ENCODE data around the gene VDR.

VDR gene

DNA sequence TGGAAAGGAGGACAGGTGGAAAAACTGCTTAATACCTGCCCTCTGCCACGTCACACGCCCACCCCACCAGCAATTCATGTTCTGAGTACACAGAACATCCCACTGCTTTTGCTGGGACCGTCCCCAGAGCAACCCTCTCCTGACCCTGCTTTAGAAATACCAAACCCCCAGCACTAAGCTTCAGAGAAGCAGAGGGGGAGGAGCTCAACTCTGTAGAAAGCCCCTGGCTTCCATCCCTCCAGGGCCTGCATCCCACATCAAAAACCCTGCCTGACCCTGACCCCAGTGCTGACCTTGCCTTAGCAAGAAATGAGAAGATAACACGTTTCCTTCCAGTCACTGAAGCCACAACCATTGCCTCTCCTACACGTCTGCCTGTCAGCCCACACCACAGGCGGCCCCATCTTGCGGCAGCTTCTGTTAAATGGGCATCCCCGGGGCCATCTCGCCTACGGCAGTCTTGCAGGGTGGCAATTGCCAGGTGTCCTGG, 19.7 kb downstream of the VDR start:
- no peak for TF ChIP-seq REST (IDR thresholded peaks at IDR 0.05; ENCODE audit: insufficient read depth in 1 of 2, low read depth in 2 of 2, low read length in 2 of 2)
- no peak for TF ChIP-seq SIN3A (IDR thresholded peaks at IDR 0.05; ENCODE audit: borderline replicate concordance, insufficient read depth, low read length)
- TF ChIP-seq FOXP2 (optimal IDR thresholded peaks at IDR 0.05; ENCODE audit: borderline replicate concordance, extremely low read depth, extremely low read length, insufficient read depth), result no peak
- TF ChIP-seq TAF1 (IDR thresholded peaks at IDR 0.05; ENCODE audit: borderline replicate concordance, insufficient read depth, low read length), result no peak
- no peak for TF ChIP-seq POLR2AphosphoS5 (IDR thresholded peaks at IDR 0.05; ENCODE audit: low read depth, low read length)

- no peak for TF ChIP-seq SIN3A (IDR thresholded peaks at IDR 0.05; ENCODE audit: borderline replicate concordance, insufficient read depth, low read length)
- no peak for TF ChIP-seq REST (IDR thresholded peaks at IDR 0.05; ENCODE audit: insufficient read depth in 1 of 2, low read depth in 2 of 2, low read length in 2 of 2)
- TF ChIP-seq FOXP2 (optimal IDR thresholded peaks at IDR 0.05; ENCODE audit: borderline replicate concordance, extremely low read depth, extremely low read length, insufficient read depth), result no peak
- TF ChIP-seq TAF1 (IDR thresholded peaks at IDR 0.05; ENCODE audit: borderline replicate concordance, insufficient read depth, low read length), result no peak
- no peak for TF ChIP-seq POLR2AphosphoS5 (IDR thresholded peaks at IDR 0.05; ENCODE audit: low read depth, low read length)
These were observed 20.3 kb downstream of the VDR start for GRCh38 chr12:47884501-47884900.

DNA sequence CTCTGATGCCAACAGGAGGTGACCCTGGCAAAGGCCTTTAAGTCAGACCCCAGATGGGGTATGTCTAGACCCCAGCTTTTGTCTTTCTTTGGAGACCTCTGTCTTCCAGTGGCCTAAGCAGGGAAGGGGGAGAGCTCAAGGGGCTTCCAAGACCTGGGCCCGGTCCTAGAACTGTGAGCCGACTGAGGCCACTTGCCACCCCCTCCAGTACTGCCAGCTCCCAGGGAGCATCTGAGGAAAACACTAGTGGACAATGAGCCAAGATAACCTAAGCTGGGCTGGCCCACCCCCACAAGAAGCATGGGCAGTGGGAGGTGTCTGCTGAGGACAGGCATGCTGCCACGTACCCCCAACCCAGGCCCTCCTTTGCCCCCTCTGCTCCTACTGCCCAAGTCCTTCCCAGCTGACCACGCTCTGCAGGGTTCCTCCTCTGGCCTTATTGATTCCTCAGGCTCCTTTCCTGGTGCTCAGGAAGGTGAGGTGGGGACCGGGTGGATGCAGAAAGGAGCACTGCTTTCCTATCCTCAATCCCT, 21.1 kb downstream of the VDR start:
- TF ChIP-seq REST (IDR thresholded peaks at IDR 0.05; ENCODE audit: insufficient read depth in 1 of 2, low read depth in 2 of 2, low read length in 2 of 2), result no peak
- TF ChIP-seq TAF1 (IDR thresholded peaks at IDR 0.05; ENCODE audit: borderline replicate concordance, insufficient read depth, low read length), result no peak
- TF ChIP-seq POLR2AphosphoS5 (IDR thresholded peaks at IDR 0.05; ENCODE audit: low read depth, low read length), result no peak
- TF ChIP-seq SIN3A (IDR thresholded peaks at IDR 0.05; ENCODE audit: borderline replicate concordance, insufficient read depth, low read length), result no peak
- TF ChIP-seq FOXP2 (optimal IDR thresholded peaks at IDR 0.05; ENCODE audit: borderline replicate concordance, extremely low read depth, extremely low read length, insufficient read depth), result no peak

- no peak for TF ChIP-seq REST (IDR thresholded peaks at IDR 0.05; ENCODE audit: insufficient read depth in 1 of 2, low read depth in 2 of 2, low read length in 2 of 2)
- TF ChIP-seq TAF1 (IDR thresholded peaks at IDR 0.05; ENCODE audit: borderline replicate concordance, insufficient read depth, low read length), result no peak
- no peak for TF ChIP-seq FOXP2 (optimal IDR thresholded peaks at IDR 0.05; ENCODE audit: borderline replicate concordance, extremely low read depth, extremely low read length, insufficient read depth)
- no peak for TF ChIP-seq POLR2AphosphoS5 (IDR thresholded peaks at IDR 0.05; ENCODE audit: low read depth, low read length)
- TF ChIP-seq SIN3A (IDR thresholded peaks at IDR 0.05; ENCODE audit: borderline replicate concordance, insufficient read depth, low read length), result no peak
These were observed 21.8 kb downstream of the VDR start for GRCh38 chr12:47882781-47883546.
